ENCODE data around the gene ARL4D. TPM values are rescaled to one million over a fixed set of nuclear protein-coding genes. Genes with fewer than 3 reads are reported as not detected.

The ARL4D gene
- total and polyA plus RNA-seq, 2 of the 8 experiments (the other 6 are each of a cell fraction or from before 2014, with no cell fraction given) = 8.4 to 9.2 TPM

DNA sequence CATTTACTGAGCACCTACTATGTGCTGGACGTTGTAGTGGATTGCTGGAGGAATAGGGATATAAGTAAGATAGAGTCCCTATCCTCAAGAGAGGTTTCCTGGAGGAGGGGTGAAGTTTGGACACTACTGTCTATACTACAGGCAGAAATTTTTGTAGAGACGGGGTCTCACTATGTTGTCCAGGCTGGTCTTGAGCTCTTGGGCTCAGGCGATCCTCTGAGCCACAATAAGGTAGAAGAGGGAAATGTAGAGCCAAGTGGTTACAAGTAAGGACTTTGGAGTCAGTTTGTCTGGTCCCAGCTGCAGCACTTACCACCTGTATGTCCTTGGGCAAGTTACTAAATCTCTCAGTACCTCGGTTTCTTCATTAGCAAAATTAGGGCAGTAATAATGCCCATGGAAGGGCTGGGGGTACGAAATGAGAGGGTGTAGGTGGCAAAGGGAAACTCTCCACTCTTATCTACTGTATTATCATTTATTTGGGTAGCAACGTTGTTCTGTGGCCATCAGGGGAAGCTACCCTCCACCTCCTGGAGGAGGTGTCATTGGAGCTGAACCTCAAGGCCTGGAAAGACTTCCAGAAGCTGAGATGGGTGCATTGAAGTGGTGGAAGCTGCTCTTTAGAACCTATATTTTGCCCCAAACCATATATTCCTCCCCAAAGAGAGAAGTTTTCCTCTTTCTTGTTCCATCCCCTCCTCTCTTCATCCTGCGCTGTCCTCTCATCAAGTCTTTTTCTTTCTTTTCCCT, 50.1 kb downstream of the ARL4D start:
- DNase-seq (ENCODE audit: low read depth in 1 of 2, low spot score in 2 of 2) = no peak
- Histone ChIP-seq H3K23me2 (ENCODE audit: low read depth, low read length) (no peaks in the 10 kb centered on the region), H3K56ac (replicated peaks; ENCODE audit: insufficient read length, low read depth, low read length) (no peak overlapping the region), H3K4me3 (ENCODE audit: extremely low read depth in 1 of 4, insufficient read depth in 2 of 4, low read depth in 3 of 4, low read length in 4 of 4) (no peak overlapping the region), H4K20me1 (replicated peaks in 1 of 2; ENCODE audit: control insufficient read depth in 1 of 2, insufficient read depth in 2 of 2, low read length in 2 of 2) (no peaks in the 10 kb centered on the region), H3K79me1 (ENCODE audit: low read depth, low read length) (no peaks in the 10 kb centered on the region), H3K36me3 (ENCODE audit: control insufficient read depth in 2 of 4, insufficient read depth in 4 of 4, low read length in 3 of 4) (no peaks in the 10 kb centered on the region), H2BK12ac (ENCODE audit: low read depth, low read length) (no peak overlapping the region), H3K14ac (ENCODE audit: insufficient read length) (no peak overlapping the region), H4K8ac (ENCODE audit: extremely low read depth, insufficient read depth, low read length) (no peak overlapping the region), H3K4me2 (ENCODE audit: insufficient read depth in 1 of 2, low read depth in 2 of 2, low read length in 2 of 2) (no peak overlapping the region), H2AK5ac (ENCODE audit: low read depth, low read length) (no peak overlapping the region), H3K27me3 (replicated peaks in 1 of 4; ENCODE audit: control insufficient read depth in 3 of 4, extremely low read depth in 1 of 4, insufficient read depth in 3 of 4, low read length in 3 of 4) (no peaks in the 10 kb centered on the region), H2AFZ (ENCODE audit: low read length) (no peak overlapping the region), H3K27ac (ENCODE audit: low read depth, low read length) (no peak overlapping the region), H3K9ac (replicated peaks in 1 of 4; ENCODE audit: extremely low read depth in 1 of 4, low read depth in 3 of 4, low read length in 3 of 4) (no peak overlapping the region), H3K4me1 (replicated peaks in 1 of 4; ENCODE audit: control insufficient read depth in 3 of 4, insufficient read depth in 4 of 4, low read length in 3 of 4) (no peaks in the 10 kb centered on the region), H4K5ac (ENCODE audit: insufficient read length, low read depth, low read length) (no peak overlapping the region), H3K79me2 (ENCODE audit: control insufficient read depth in 1 of 2, insufficient read depth in 2 of 2, low read length in 2 of 2) (no peaks in the 10 kb centered on the region), H2BK5ac (ENCODE audit: low read depth, low read length) (no peak overlapping the region), H2BK120ac (replicated peaks; ENCODE audit: low read depth, low read length) (no peak overlapping the region), H4K91ac (replicated peaks; ENCODE audit: insufficient read length, low read length) (no peak overlapping the region), H3K23ac (ENCODE audit: insufficient read length) (no peak overlapping the region), H3K4ac (replicated peaks; ENCODE audit: insufficient read length, low read depth, low read length) (no peak overlapping the region), H3K9me3 (ENCODE audit: insufficient read depth in 2 of 2, low read depth in 1 of 2, low read length in 1 of 2) (peaks cover 0 to 14% of the 10 kb centered on the region in 2 experiments; a peak in 2 of 4 replicates), H2BK20ac (ENCODE audit: low read length) (no peak overlapping the region), H2BK15ac (ENCODE audit: low read length) (no peak overlapping the region), H3K18ac (ENCODE audit: extremely low read depth, low read length) (no peak overlapping the region)
- CTCF ChIA-PET (ENCODE audit: partially characterized antibody) = interaction anchor here (0.6 to 1.8 kb wide), 4 partner anchors 20 to 40 kb away, joined by 3 to 4 read pairs (median 4); no protein-coding TSS in a partner anchor
- 91% methylated on average over 7 of the region's 7 CpGs; no CpG with 5 or more reads in 1 of the 2 experiments for WGBS, 2 experiments (ENCODE audit: extremely low coverage in 1 of 2, insufficient coverage in 1 of 2, insufficient read length in 1 of 2, insufficient replicate concordance in 2 of 2, low coverage in 1 of 2, low lambda C conversion rate in 2 of 2, missing lambda C conversion rate in 1 of 2)
- FAIRE-seq = no peak
- POLR2A ChIA-PET (ENCODE audit: partially characterized antibody) = interaction anchor here (1.3 kb wide), 1 partner anchor 81 kb away, joined by 3 read pairs; no protein-coding TSS in a partner anchor
- TF ChIP-seq RBBP5 (IDR thresholded peaks at IDR 0.05; ENCODE audit: borderline replicate concordance, low read depth, low read length) = no peak
- TF ChIP-seq HDAC6 (IDR thresholded peaks at IDR 0.05; ENCODE audit: low read depth, low read length) = no peak
- no peak for TF ChIP-seq RXRA (IDR thresholded peaks at IDR 0.05; ENCODE audit: insufficient read depth, low read depth, low read length)
- TF ChIP-seq POU5F1 (IDR thresholded peaks at IDR 0.05; ENCODE audit: low read depth, low read length) = no peak
- no peak for TF ChIP-seq CBX8 (IDR thresholded peaks at IDR 0.05; ENCODE audit: borderline replicate concordance, low read depth, low read length)
- TF ChIP-seq RNF2 (IDR thresholded peaks at IDR 0.05; ENCODE audit: borderline replicate concordance, low read depth, low read length, missing control alignments, poor library complexity, severe bottlenecking) = no peak
- no peak for TF ChIP-seq GABPA (IDR thresholded peaks at IDR 0.05; ENCODE audit: borderline replicate concordance, insufficient read depth, low read length)
- no peak for TF ChIP-seq SUZ12 (IDR thresholded peaks at IDR 0.05; ENCODE audit: low read length)
- TF ChIP-seq PHF8 (conservative IDR thresholded peaks at IDR 0.05; ENCODE audit: low read depth, low read length) = no peak
- TF ChIP-seq KDM4A (IDR thresholded peaks at IDR 0.05; ENCODE audit: low read depth, low read length, severe bottlenecking) = no peak
- TF ChIP-seq NANOG (IDR thresholded peaks at IDR 0.05; ENCODE audit: insufficient read depth, low read depth, low read length, poor library complexity, severe bottlenecking) = no peak
